GM20431 (cell line): Measurements from ENCODE around the gene ARID1A.
"Not testable (repeated sequence)": the region's sequence is repeated elsewhere in the genome, so short reads cannot be mapped to it uniquely, and the experiment has no call there.

Experiments
- in situ Hi-C: fragments of 300-500 bp; cut with MseI, MboI; formaldehyde crosslinking; loops from one replicate; pipeline ENCODE4 v1.15.0; 2020; ENCODE audit warnings: low sequenced_read_pairs; ENCODE audit not compliant: unreplicated experiment

Gene ARID1A

DNA sequence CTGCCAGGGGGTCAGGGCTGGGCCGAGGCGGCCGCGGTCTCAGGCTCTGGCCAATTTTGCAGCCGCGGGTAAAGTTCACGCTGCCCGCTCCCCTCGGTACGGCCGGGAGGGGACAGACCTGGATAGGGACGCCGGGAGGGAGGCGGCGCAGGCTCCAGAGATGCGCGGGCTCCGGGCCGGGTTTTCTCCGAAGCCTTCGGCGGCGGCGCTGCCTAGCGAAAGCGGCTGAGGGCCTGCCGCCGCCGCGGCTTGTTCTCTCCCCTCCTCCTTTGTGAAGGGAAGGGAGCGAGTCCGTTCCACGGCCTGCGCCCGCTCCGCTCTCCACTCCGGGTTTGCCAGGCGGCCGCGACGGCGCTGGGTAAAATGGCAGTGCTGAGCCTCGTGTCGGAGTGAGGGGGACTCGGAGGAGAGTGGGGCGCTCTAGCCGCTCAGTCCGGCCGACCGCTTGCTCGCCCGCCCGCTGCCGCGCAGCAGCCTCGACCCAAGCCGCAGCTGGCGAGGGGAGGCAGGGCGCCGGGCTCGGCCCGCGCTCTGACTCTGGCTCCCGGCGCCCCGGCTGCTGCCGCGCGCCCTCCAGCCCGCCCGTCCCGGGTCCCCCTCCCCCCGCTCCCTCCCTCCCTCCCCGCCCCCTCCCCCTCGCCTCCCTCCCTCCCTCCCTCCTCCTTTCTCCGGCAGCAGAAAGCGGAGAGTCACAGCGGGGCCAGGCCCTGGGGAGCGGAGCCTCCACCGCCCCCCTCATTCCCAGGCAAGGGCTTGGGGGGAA, at the start of gene ARID1A:
Gene ARID1A, plus strand, starts transcription at position 660 of the 763 bp plus-strand sequence. CDS start 389 bp downstream, outside the sequence.
- in situ Hi-C loops, result no loop called here

DNA sequence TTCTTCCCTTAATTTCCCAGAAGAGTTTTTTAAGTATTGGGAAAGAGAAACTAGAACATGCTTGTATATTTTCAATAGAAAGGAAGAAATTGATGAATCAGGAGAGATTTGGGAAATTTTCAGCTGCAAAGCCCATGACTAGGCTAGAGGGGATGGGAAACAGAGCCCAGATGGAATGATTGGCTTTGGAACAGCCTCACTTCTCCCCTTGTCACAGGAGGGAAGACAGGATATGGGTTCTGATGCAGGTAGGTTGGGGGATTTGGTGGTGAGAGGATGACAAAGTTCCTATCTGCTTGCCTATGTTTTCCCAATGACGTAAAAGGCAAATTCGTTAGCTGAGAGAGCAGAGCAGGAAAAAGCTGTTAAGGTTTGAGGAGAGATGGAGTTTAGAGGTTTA, 31.0 kb upstream of the ARID1A start:
- in situ Hi-C loops, result no loop called here

- in situ Hi-C loops, result no loop called here
Measured at GRCh38 chr1:26666855-26667254, 29.0 kb upstream of the ARID1A start.

GRCh38 chr1:26668106-26668786, 27.6 kb upstream of the ARID1A start:
- in situ Hi-C loops, result not testable (repeated sequence)

GRCh38 chr1:26677306-26678115, 18.3 kb upstream of the ARID1A start:
- in situ Hi-C loops, result no loop called here

DNA sequence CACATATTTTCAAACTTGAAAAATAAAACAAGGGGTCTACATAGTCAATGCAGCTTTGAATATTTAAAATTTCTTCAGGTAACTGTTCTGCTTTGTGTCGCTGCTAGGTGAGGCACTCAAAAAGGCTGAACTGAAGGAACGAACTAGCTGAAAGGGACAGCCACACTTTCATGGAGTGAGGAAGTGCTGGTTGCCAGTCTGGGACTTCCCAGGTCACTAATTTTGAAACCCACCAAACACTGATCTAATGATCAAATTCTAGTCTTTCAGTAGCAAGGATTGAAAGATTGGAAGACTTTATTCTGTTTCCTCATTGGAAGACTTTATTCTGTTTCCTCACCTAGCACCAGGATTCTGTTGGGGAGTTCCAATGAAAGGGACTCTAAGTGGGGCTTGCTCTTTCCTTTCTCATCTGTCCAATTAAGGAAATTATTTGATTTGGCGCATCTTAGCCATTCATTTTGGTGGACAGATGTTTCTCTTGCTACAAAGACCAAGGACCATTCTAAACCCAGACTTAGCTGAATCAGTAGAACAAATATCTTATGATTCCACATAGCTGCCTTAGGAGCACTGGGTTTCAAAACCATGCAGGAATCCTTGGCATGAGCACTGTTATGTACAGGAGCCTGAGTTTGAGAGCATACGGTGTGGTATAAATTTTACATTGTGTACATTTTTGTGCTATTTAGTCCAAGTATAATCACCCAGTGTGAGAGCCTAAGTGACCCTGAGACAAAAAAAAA, 10.9 kb upstream of the ARID1A start:
- in situ Hi-C loops, result loop anchor here (10.0 kb wide), 1 partner anchor 100 kb away; the partner anchor contains the start of gene PIGV

DNA sequence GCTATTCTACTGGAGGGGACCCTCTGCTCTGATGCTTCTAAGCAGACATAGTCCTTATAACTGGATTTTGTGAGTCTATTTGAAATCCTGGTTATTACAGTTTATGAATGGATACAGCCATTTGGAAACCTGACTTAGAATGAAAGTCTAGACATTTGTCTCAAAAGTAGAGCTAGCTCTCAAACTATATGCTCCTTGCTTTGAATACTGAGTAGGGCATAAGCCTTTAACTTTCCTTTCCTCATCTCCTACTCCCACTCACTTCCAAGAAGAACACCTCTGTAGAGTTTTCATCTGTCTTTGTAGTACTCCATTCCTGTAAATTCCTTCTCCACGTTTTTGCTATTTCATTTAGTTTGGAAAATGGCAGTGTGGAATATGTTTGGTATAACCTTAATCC, 9.0 kb upstream of the ARID1A start:
- in situ Hi-C loops, result loop anchor here (10.0 kb wide), 1 partner anchor 98 kb away; the partner anchor contains the start of gene PIGV

DNA sequence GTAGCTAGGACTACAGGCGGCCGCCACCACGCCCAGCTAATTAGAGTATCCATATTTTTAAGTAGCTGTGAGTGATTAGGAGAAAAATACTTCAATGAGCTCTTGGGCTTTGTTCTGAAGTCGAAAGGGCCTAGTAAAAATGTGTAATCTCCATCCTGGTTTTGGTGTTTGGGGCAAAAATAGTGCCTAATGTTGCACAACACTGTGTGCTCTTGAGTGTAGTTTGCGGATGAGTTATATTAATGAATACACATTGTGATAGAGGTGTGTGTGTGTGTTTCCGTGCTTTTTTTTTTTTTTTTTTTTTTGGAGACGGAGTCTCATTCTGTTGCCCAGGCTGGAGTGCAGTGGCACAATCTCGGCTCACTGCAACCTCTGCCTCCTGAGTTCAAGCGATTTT, 6.3 kb upstream of the ARID1A start:
- in situ Hi-C loops, result loop anchor here (10.0 kb wide), 1 partner anchor 95 kb away; the partner anchor contains the start of gene PIGV

- in situ Hi-C loops, result no loop called here
Measured at GRCh38 chr1:26690157-26690556, 5.7 kb upstream of the ARID1A start.

GRCh38 chr1:26690576-26691031, 5.2 kb upstream of the ARID1A start:
- in situ Hi-C loops, result no loop called here

DNA sequence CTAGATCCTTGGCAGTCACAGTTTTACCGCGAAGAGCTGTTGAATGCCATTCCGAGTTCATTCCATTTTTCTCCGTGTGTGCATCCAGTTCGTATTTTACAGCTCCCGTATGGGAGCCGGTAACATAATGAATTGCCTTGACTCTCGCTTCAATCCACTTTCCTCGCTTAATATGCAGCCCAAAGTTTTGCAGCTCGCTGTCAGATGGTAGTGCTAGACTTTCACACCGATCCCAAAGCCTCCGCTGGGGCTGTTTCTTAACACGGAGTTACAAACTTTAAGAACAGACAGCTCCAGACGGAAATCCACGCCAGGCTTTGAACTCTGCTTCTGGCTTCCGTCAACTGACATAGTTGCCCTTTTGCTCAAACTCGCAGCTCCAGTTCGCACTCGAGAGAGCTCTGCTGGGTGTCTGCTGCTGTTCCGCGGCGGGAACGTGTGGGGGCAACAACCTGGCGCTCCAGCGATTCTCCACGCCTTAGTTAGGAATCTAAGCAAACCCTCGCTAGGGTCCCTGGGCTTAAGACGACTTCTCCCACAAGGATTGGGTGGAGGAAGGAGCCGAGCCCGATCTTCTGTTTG, 3.5 kb upstream of the ARID1A start:
- in situ Hi-C loops, result no loop called here

- in situ Hi-C loops, result no loop called here
Measured at GRCh38 chr1:26692793-26693490, 2.9 kb upstream of the ARID1A start.

DNA sequence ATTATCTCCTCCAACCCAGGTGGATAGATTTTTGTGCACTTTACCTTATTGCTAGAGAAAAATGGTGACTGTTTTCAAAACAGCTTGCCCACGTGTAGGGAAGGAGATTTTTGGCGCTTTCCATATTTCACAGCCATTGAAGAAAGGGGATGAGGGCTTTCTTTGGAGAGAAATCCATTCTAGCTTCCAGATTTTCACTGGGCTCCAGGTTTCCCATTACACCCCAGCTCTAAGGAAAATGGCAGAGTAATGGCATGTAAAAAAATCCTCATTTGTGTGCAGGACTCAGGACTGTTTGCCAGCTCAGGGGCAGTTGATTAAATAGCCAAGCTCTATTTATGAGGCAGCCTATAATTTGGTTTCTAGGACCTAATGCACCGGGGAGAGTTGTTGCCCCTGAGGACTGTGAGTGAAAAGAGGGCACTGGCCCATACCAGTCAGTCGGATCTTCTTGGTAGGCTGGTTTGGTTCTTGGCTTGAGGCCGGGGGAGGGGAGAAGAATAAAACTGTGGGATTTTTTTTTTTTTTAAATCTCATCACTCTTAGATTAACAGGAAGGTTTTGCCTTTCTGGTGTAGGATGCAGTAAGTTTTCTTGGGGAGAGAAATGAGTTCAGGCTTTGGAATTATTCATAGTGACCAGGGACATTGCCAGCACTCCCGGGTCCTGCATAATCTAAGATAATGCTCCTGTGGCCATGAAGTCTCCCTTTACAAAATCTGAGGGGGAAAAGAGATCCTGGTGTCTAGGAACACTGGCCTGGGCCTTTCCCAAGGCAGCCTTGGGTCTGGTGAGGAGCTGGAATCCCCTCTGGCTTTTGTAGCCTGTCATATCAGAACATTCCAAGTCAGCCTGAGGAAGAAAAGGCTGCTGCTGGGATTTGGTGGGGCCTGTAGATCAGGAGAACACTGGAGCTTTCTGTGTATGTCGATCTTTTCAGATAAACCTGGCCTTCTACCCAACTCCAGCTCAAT, 1.9 kb upstream of the ARID1A start:
- in situ Hi-C loops, result no loop called here

DNA sequence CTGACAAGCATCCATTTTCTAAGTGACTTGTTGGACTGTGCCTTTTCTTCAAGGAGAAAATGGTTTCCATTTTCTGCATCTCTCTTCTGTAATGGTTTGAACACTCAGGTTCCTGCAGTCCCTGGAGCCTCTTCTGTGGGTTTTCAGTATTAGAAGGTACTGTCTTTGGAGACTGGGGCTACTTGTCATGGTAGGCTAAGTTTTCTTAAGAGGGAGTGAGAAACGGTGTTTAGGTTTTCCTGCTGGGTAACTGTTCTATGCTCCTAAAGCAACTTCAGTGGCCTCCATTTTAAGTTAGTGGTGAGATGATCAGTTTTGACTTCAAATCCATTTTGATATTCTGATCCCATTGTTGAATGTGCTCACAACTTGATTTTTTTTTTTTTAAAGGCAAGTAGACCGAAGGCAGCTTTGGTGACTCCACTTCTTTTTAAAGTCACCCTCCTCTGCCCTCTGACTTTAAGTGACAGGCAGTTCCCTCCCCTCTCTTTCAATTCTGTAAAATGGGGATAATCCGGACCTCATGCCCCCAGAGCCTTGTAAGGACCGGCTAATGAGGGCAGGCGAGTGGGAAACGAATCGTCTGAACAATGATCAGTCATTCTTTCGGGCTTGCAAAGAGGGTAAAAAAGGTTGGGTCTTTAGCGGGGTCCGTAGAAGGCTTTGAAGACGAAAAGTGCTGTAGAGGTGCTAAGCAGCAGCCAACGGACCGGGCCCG, 1.0 kb upstream of the ARID1A start:
- in situ Hi-C loops, result no loop called here

DNA sequence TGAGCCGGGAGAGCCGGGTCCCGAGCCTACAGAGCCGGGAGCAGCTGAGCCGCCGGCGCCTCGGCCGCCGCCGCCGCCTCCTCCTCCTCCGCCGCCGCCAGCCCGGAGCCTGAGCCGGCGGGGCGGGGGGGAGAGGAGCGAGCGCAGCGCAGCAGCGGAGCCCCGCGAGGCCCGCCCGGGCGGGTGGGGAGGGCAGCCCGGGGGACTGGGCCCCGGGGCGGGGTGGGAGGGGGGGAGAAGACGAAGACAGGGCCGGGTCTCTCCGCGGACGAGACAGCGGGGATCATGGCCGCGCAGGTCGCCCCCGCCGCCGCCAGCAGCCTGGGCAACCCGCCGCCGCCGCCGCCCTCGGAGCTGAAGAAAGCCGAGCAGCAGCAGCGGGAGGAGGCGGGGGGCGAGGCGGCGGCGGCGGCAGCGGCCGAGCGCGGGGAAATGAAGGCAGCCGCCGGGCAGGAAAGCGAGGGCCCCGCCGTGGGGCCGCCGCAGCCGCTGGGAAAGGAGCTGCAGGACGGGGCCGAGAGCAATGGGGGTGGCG, 371 bp downstream of the ARID1A start:
- in situ Hi-C loops, result no loop called here

DNA sequence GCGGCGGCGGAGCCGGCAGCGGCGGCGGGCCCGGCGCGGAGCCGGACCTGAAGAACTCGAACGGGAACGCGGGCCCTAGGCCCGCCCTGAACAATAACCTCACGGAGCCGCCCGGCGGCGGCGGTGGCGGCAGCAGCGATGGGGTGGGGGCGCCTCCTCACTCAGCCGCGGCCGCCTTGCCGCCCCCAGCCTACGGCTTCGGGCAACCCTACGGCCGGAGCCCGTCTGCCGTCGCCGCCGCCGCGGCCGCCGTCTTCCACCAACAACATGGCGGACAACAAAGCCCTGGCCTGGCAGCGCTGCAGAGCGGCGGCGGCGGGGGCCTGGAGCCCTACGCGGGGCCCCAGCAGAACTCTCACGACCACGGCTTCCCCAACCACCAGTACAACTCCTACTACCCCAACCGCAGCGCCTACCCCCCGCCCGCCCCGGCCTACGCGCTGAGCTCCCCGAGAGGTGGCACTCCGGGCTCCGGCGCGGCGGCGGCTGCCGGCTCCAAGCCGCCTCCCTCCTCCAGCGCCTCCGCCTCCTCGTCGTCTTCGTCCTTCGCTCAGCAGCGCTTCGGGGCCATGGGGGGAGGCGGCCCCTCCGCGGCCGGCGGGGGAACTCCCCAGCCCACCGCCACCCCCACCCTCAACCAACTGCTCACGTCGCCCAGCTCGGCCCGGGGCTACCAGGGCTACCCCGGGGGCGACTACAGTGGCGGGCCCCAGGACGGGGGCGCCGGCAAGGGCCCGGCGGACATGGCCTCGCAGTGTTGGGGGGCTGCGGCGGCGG, 1.0 kb downstream of the ARID1A start:
- in situ Hi-C loops, result no loop called here
